Measurements from ENCODE around the gene BACH2.

- TF ChIP-seq EZH2 (IDR thresholded peaks at IDR 0.05) (no peak), JUND (IDR thresholded peaks at IDR 0.05) (no peak), RAD21 (IDR thresholded peaks at IDR 0.05; ENCODE audit: low read depth) (no peak), CTCF (IDR thresholded peaks at IDR 0.05 in 2 of 3, conservative IDR thresholded peaks at IDR 0.05 in 1 of 3; ENCODE audit: borderline replicate concordance in 1 of 3, insufficient read depth in 1 of 3, low read depth in 2 of 3, low read length in 2 of 3) (no peak), REST (IDR thresholded peaks at IDR 0.05; ENCODE audit: low read depth) (no peak), POLR2A (IDR thresholded peaks at IDR 0.05; ENCODE audit: borderline replicate concordance, extremely low read depth, insufficient read depth, insufficient read length) (no peak), ZNF274 (IDR thresholded peaks at IDR 0.05; ENCODE audit: low read depth, low read length) (no peak), YY1 (IDR thresholded peaks at IDR 0.05; ENCODE audit: extremely low read depth, insufficient replicate concordance, low read depth, low read length) (no peak), EGR1 (IDR thresholded peaks at IDR 0.05; ENCODE audit: low read depth) (no peak)
These were observed 165.5 kb downstream of the BACH2 start for GRCh38 chr6:90131125-90131524.

All from HCT116 (cell line).